GM12864 (cell line): ENCODE data around the gene TUBA1B.
"Not testable (repeated sequence)": the region's sequence is repeated elsewhere in the genome, so short reads cannot be mapped to it uniquely, and the experiment has no call there.

Experiments
- DNase-seq: peaks from one replicate; pipeline ENCODE4 v3.0.0-alpha.2; 2011; ENCODE audit warnings: low read depth
- H3K4me3 ChIP-seq: 2 replicates; pipeline ENCODE4 v1.5.1; 2011; ENCODE audit warnings: mild to moderate bottlenecking, low read depth, low read length, control low read depth
- TF ChIP-seq, protein P1 (sequence below): IDR thresholded peaks from 2 replicates; pipeline ENCODE4 v1.5.1; 2011; ENCODE audit warnings: low read depth, mild to moderate bottlenecking, moderate library complexity, low read length, control low read depth, inconsistent platforms; ENCODE audit errors: missing control alignments

The TUBA1B gene

DNA sequence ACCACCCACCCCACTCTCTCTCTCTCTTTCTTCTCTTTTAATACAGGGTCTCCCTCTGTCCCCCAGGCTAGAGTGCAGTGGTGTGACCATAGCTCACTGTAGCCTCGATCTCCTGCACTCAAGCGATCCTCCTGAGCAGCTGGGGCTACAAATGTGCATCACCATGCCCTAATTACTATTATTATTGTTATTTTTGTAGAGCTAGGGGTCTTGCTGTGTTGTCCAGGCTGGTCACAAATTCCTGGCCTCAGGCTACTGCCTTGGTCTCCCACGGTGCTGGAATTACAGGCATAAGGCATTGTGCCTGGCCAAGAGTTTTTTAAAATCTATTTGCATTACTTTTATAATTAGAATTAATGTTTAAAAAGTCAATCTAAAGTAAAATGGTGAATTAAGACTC lies 23.0 kb upstream of the TUBA1B start:
- TF ChIP-seq, protein P1, sequence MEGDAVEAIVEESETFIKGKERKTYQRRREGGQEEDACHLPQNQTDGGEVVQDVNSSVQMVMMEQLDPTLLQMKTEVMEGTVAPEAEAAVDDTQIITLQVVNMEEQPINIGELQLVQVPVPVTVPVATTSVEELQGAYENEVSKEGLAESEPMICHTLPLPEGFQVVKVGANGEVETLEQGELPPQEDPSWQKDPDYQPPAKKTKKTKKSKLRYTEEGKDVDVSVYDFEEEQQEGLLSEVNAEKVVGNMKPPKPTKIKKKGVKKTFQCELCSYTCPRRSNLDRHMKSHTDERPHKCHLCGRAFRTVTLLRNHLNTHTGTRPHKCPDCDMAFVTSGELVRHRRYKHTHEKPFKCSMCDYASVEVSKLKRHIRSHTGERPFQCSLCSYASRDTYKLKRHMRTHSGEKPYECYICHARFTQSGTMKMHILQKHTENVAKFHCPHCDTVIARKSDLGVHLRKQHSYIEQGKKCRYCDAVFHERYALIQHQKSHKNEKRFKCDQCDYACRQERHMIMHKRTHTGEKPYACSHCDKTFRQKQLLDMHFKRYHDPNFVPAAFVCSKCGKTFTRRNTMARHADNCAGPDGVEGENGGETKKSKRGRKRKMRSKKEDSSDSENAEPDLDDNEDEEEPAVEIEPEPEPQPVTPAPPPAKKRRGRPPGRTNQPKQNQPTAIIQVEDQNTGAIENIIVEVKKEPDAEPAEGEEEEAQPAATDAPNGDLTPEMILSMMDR = no peak
- DNase-seq = no peak
- H3K4me3 ChIP-seq = no peak overlapping the region

DNA sequence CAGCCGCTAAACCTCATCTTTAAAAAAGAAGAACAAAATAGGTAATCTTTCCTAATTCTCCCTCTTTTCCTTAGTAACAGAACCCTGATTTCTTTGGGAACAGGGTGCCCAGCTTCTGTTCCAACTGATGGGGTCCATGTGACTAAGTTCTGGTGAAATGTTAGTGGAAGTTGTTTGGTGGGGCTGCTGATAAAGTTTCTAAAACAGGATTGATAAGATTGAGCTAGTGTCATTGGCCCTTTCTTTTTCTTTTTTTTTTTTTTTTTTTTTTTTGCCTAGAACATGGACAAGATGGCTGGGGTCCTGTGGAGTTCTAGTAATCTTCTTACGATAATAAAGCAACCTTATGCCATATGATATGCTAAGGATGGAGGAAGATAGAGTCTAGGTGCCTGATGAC lies 16.2 kb upstream of the TUBA1B start:
- TF ChIP-seq, protein P1 = no peak
- no peak for DNase-seq
- no peak overlapping the region for H3K4me3 ChIP-seq

DNA sequence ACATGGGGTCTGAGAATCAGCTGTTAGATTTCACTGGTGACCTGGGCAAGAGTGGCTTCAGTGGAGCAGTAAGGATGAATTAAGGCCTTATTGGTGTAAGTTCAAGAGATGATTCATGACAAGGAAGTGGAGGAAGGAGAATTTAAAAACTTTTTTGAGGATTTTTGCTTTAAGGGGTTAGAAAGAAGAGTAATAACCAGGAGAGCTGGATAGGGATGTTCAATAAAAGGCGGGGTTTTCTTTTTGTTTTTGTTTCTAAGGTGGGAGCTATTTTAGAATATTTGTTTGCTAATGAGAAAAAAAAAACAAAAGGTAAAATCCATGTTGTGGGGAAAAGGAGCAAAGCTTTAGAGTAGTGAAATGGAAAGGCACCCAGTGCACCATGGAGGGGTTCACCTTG lies 15.2 kb upstream of the TUBA1B start:
- TF ChIP-seq, protein P1 = no peak
- DNase-seq = no peak
- H3K4me3 ChIP-seq = no peak overlapping the region

DNA sequence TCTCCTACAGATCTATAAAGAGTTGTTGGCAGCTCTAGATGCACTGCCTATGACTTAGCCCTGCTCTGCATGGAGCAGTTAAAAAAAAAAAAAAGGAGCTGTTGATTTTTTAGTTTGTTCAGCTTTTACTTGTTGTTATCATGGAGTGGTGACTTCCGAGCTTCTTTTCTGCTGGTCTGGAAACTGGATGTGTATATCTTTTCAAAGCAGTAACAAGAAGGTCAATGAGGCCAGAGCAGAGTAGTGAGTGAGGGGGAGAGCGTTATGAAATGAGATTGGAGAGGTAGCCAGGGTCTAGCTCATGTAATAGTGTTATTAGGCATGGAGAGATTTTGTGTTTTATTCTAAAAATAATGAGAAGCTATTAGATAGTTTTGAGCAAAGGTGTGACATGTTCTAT lies 13.2 kb upstream of the TUBA1B start:
- no peak for DNase-seq
- no peak overlapping the region for H3K4me3 ChIP-seq
- TF ChIP-seq, protein P1 = no peak

DNA sequence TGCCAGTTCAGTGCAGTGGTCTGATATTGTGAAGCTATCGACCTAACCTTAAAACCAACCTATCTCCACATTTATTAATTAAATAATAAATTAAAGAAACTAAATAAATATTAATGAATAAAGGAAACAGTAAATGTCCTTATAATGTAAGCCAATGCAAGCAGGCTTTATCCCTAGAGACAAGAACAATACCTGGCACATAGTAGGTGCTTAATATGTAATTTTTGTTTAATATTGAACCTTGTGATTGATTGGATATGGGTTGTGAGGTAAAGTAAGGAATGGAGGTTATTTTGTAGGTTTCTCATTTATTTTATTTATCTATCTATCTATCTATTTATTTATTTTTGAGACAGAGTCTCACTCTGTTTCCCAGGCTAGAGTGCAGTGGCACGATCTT lies 7.8 kb upstream of the TUBA1B start:
- no peak for DNase-seq
- TF ChIP-seq, protein P1 = no peak
- no peak overlapping the region for H3K4me3 ChIP-seq

DNA sequence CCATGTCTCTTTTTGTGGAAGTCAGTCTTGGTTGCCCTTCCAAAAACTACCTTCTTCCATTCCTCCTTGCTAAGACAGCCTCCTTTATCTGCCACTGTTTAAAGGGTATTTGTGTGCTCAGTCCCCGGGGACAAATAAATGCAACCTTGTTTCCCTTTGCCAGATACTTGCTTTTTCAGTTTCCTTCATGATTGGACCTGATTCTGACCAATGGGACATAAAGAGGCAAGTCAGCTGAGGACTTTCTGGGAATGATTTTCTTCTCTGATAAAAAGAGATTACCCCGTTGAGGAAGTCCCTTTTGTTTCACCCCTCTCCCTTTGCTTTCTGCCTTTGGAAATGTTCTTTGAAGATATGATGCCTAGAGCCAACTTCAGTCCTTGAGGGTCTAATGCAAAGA lies 7.4 kb upstream of the TUBA1B start:
- no peak for DNase-seq
- no peak overlapping the region for H3K4me3 ChIP-seq
- TF ChIP-seq, protein P1 = no peak

DNA sequence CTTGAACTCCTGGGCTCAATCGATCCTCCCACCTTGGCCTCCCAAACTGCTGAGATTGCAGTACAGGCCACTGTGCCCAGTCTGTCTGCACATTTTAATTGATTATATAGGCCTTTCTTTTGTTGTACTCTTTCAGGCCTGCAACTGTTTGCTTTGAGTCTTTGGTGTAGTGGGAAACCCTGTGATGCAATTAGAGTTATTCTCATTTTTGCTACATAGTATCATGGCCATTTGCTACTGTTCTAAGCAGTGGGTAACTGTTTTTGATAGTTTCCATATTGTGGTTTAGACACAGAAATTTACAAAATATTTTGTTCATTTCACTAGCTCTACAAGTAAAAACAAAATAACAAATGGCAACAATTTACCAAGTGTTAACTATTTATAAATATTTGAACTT lies 6.3 kb upstream of the TUBA1B start:
- H3K4me3 ChIP-seq = no peak overlapping the region
- no peak for DNase-seq
- TF ChIP-seq, protein P1 = no peak

DNA sequence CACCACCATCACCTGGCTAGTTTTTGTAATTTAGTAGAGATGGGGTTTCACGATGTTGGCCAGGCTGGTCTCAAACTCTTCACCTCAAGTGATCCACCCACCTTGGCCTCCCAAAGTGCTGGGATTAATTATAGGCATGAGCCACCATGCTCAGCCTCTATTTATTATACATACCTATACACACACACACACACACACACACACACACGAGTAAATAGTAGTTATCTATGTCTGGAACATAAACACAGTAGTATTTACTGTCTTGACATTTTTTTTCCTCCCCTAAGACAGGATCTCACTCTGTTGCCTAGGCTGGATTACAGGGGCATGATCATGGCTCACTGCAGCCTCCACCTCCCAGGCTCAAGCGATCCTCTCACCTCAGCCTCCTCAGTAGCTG lies 5.8 kb upstream of the TUBA1B start:
- DNase-seq, H3K4me3 ChIP-seq: not testable (repeated sequence)
